ENCODE measurements around the gene ODAD4.
A peak's percentile ranks its signal among the peaks of the same experiment; 100 is the strongest.

ODAD4 gene

DNA sequence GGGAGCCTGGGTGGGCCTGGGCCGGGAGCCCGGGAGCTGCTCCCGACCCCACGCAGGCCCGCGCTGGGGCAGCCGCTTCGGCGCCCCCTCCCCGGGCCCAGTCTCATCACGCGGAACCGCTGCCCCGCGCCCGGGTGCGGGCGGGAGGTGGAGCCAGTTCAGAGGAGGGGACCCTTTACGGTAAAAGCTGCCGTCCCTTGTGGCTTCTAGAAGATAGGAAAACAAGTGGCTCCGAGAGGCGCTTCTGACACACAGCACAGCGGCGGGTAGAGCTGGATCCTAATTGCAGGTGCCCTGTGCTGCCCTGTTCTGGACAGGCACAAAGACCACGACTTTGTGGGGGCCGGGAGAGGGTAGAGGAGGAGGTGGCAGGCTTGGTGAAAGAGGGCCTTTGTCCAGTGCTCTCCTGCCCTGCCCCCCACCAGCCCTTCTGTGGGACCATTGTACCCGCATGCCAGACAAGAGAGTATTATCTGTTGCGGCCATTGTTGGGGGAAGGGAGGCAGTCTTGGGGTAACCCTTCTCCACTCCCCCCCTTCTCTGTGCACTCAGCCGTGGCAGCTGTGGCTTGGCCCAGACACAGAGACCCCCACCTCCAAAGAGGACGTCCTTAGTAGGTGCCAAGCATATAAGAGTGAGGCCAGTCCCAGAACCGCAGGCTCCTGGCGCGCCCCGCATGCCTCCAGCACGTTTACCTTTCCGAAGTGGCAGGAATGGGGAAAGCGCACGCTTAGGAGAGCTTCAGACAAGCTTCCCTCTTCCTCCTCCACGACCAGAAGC, 36.9 kb downstream of the ODAD4 start:
- TF ChIP-seq, protein P1, sequence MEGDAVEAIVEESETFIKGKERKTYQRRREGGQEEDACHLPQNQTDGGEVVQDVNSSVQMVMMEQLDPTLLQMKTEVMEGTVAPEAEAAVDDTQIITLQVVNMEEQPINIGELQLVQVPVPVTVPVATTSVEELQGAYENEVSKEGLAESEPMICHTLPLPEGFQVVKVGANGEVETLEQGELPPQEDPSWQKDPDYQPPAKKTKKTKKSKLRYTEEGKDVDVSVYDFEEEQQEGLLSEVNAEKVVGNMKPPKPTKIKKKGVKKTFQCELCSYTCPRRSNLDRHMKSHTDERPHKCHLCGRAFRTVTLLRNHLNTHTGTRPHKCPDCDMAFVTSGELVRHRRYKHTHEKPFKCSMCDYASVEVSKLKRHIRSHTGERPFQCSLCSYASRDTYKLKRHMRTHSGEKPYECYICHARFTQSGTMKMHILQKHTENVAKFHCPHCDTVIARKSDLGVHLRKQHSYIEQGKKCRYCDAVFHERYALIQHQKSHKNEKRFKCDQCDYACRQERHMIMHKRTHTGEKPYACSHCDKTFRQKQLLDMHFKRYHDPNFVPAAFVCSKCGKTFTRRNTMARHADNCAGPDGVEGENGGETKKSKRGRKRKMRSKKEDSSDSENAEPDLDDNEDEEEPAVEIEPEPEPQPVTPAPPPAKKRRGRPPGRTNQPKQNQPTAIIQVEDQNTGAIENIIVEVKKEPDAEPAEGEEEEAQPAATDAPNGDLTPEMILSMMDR (IDR thresholded peaks at IDR 0.05; ENCODE audit: control extremely low read depth, extremely low read depth, low read depth, missing control alignments), result no peak
- ChIA-PET POLR2A (interaction anchor here (0.8 to 1.8 kb wide), 5 partner anchors 8 to 169 kb away, joined by 3 to 9 read pairs (median 3); partner anchors contain the start of gene DHX58), CTCF (interaction anchor here (0.7 to 12.1 kb wide), 6 partner anchors 10 to 435 kb away, joined by 3 to 172 read pairs (median 16); partner anchors contain the start of genes DHX58, DNAJC7, KAT2A and NKIRAS2)
- DNase-seq (ENCODE audit: extremely low spot score), result peak; percentile 39

GRCh38 chr17:41967921-41968578, 37.6 kb downstream of the ODAD4 start:
- ChIA-PET POLR2A (interaction anchor here (0.9 to 1.2 kb wide), 2 partner anchors 28 to 39 kb away, joined by 3 read pairs; no protein-coding TSS in a partner anchor), CTCF (interaction anchor here (6.3 to 12.1 kb wide), 2 partner anchors 51 to 148 kb away, joined by 43 to 172 read pairs; partner anchors contain the start of genes DHX58, DNAJC7, KAT2A and NKIRAS2)
- TF ChIP-seq, protein P1 (IDR thresholded peaks at IDR 0.05; ENCODE audit: control extremely low read depth, extremely low read depth, low read depth, missing control alignments), result no peak
- no peak for DNase-seq (ENCODE audit: extremely low spot score)

DNA sequence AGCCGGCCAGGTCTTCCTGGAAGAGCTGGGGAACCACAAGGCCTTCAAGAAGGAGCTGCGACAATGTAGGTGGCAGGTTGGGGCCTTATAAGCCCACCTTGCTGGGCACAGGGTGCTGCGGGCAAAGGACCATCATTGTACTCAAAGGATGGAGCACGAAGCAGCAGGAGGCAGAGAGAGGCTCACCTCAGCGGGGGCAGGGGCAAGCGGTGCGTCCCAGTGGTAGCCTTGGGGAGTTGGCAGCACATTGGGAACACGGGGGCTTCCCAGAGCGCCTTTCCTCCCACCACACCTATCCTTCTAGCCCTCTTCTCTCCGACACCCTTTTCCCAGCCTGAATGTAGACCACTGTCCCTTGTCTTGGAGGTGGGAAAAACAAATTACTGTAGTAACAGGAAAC, 38.3 kb downstream of the ODAD4 start:
- no peak for DNase-seq (ENCODE audit: extremely low spot score)
- ChIA-PET CTCF (interaction anchor here (1.7 to 12.1 kb wide), 3 partner anchors 10 to 147 kb away, joined by 4 to 172 read pairs (median 43); partner anchors contain the start of genes DHX58, DNAJC7, KAT2A and NKIRAS2), POLR2A (interaction anchor here (0.9 kb wide), 1 partner anchor 38 kb away, joined by 3 read pairs; no protein-coding TSS in a partner anchor)
- TF ChIP-seq, protein P1 (IDR thresholded peaks at IDR 0.05; ENCODE audit: control extremely low read depth, extremely low read depth, low read depth, missing control alignments), result no peak

DNA sequence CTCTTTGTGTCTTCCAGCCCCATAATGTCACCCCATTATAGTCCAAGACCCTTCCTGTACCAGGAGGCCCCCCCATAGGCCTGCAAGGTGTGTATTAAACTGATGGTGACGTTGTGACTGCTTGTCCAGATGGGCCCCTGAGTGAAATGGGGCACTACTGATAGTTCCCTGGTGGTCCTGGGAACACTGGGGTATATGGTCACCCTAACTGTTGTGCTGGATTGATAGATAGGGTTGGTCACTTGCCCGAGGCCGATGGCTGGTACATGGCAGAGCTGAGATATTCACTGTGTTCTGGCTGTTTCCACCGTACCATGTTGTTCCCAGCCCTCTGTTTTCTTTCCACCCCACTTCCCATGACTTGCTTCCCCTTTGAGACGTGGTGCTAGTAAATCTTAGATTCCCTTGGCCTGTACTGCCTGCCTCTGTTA, 40.5 kb downstream of the ODAD4 start:
- no peak for DNase-seq (ENCODE audit: extremely low spot score)
- POLR2A ChIA-PET, result no interaction called here
- CTCF ChIA-PET, result no interaction called here
- TF ChIP-seq, protein P1 (IDR thresholded peaks at IDR 0.05; ENCODE audit: control extremely low read depth, extremely low read depth, low read depth, missing control alignments), result no peak

GRCh38 chr17:41971721-41972523, 41.5 kb downstream of the ODAD4 start:
- POLR2A ChIA-PET, result no interaction called here
- CTCF ChIA-PET, result interaction anchor here (0.9 to 1.2 kb wide), 5 partner anchors 8 to 48 kb away, joined by 3 to 7 read pairs (median 3); partner anchors contain the start of gene NKIRAS2
- TF ChIP-seq, protein P1 (IDR thresholded peaks at IDR 0.05; ENCODE audit: control extremely low read depth, extremely low read depth, low read depth, missing control alignments), result no peak

More at GRCh38 chr17:41971721-41972523, 41.5 kb downstream of the ODAD4 start:
- no peak for DNase-seq (ENCODE audit: extremely low spot score)
